22Rv1 (cell line): ENCODE measurements around the gene VASN.

Experiments
- ZFX ChIP-seq: fragments of 450-650 bp; IDR thresholded peaks from 2 replicates; pipeline ENCODE4 v1.6.1; 2017; ENCODE audit warnings: antibody characterized with exemption, borderline replicate concordance
- TF ChIP-seq, protein P1 (sequence below): fragments of 450-650 bp; IDR thresholded peaks from 2 replicates; pipeline ENCODE4 v1.5.1; 2017; ENCODE audit warnings: mild to moderate bottlenecking

- TF ChIP-seq, protein P1, sequence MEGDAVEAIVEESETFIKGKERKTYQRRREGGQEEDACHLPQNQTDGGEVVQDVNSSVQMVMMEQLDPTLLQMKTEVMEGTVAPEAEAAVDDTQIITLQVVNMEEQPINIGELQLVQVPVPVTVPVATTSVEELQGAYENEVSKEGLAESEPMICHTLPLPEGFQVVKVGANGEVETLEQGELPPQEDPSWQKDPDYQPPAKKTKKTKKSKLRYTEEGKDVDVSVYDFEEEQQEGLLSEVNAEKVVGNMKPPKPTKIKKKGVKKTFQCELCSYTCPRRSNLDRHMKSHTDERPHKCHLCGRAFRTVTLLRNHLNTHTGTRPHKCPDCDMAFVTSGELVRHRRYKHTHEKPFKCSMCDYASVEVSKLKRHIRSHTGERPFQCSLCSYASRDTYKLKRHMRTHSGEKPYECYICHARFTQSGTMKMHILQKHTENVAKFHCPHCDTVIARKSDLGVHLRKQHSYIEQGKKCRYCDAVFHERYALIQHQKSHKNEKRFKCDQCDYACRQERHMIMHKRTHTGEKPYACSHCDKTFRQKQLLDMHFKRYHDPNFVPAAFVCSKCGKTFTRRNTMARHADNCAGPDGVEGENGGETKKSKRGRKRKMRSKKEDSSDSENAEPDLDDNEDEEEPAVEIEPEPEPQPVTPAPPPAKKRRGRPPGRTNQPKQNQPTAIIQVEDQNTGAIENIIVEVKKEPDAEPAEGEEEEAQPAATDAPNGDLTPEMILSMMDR = peak; percentile 96
- TF ChIP-seq ZFX = no peak
Observed at GRCh38 chr16:4330277-4330874, 41.3 kb upstream of the VASN start.
